Measurements from ENCODE around the gene MBNL2.

DNA sequence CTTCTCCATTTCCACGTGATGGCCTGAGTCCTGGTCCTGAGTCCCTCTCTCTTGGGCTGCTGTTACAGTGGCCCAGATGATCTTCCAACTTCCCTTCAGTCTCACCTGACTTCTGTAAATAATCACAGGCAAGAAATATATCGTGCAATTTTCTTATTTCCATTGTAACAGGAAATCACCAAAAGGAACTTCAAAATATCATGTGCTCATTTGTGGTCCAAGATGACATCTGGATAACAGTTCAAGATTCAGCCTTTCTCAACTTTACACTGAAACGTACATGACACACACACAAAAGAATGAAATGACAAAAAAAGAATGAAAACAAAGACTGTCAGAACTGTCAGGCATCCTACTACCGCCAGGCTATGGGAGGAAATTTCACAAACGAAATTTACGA, 189.9 kb downstream of the MBNL2 start:
- TF ChIP-seq, protein P1, sequence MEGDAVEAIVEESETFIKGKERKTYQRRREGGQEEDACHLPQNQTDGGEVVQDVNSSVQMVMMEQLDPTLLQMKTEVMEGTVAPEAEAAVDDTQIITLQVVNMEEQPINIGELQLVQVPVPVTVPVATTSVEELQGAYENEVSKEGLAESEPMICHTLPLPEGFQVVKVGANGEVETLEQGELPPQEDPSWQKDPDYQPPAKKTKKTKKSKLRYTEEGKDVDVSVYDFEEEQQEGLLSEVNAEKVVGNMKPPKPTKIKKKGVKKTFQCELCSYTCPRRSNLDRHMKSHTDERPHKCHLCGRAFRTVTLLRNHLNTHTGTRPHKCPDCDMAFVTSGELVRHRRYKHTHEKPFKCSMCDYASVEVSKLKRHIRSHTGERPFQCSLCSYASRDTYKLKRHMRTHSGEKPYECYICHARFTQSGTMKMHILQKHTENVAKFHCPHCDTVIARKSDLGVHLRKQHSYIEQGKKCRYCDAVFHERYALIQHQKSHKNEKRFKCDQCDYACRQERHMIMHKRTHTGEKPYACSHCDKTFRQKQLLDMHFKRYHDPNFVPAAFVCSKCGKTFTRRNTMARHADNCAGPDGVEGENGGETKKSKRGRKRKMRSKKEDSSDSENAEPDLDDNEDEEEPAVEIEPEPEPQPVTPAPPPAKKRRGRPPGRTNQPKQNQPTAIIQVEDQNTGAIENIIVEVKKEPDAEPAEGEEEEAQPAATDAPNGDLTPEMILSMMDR (conservative IDR thresholded peaks at IDR 0.05; ENCODE audit: low read depth, low read length): no peak
- TF ChIP-seq, protein P2, sequence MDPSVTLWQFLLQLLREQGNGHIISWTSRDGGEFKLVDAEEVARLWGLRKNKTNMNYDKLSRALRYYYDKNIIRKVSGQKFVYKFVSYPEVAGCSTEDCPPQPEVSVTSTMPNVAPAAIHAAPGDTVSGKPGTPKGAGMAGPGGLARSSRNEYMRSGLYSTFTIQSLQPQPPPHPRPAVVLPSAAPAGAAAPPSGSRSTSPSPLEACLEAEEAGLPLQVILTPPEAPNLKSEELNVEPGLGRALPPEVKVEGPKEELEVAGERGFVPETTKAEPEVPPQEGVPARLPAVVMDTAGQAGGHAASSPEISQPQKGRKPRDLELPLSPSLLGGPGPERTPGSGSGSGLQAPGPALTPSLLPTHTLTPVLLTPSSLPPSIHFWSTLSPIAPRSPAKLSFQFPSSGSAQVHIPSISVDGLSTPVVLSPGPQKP (IDR thresholded peaks at IDR 0.05; ENCODE audit: borderline replicate concordance, low read depth, low read length): no peak
- no peak for TF ChIP-seq MXI1 (IDR thresholded peaks at IDR 0.05; ENCODE audit: borderline replicate concordance, low read depth, low read length)
- TF ChIP-seq, protein P3, sequence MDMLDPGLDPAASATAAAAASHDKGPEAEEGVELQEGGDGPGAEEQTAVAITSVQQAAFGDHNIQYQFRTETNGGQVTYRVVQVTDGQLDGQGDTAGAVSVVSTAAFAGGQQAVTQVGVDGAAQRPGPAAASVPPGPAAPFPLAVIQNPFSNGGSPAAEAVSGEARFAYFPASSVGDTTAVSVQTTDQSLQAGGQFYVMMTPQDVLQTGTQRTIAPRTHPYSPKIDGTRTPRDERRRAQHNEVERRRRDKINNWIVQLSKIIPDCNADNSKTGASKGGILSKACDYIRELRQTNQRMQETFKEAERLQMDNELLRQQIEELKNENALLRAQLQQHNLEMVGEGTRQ (IDR thresholded peaks at IDR 0.05; ENCODE audit: low read depth, low read length): no peak
- no peak for TF ChIP-seq BHLHE40 (IDR thresholded peaks at IDR 0.05; ENCODE audit: low read depth, low read length)
- no peak for TF ChIP-seq RCOR1 (IDR thresholded peaks at IDR 0.05; ENCODE audit: insufficient replicate concordance, low read length)

Data from IMR-90 (cell line).